Hepatocyte (in vitro differentiated cells): Measurements from ENCODE around the gene PZP. TPM values are rescaled to one million over a fixed set of nuclear protein-coding genes. Genes with fewer than 3 reads are reported as not detected.

Experiments used
- DNase-seq: peaks from one replicate; pipeline ENCODE4 v3.0.0-alpha.2; 2016; ENCODE audit warnings: low spot score
- H2AFZ ChIP-seq: fragments of 200-600 bp; sonication (generic); 2 replicates; pipeline ENCODE4 v1.6.0; 2016; ENCODE audit warnings: antibody characterized with exemption, mild to moderate bottlenecking
- H3K27ac ChIP-seq: fragments of 200-600 bp; sonication (generic); 2 replicates; pipeline ENCODE4 v1.5.1; 2016; ENCODE audit warnings: mild to moderate bottlenecking
- H3K27me3 ChIP-seq: fragments of 200-600 bp; sonication (generic); 2 replicates; pipeline ENCODE4 v1.6.1; 2016
- H3K36me3 ChIP-seq: fragments of 200-600 bp; sonication (generic); replicated peaks from 2 replicates; pipeline ENCODE4 v1.5.1; 2016; ENCODE audit warnings: low read depth; ENCODE audit not compliant: insufficient read depth
- H3K4me1 ChIP-seq: fragments of 200-600 bp; sonication (generic); 2 replicates; pipeline ENCODE4 v1.5.1; 2016; ENCODE audit warnings: mild to moderate bottlenecking, moderate library complexity; ENCODE audit not compliant: insufficient read depth
- H3K4me2 ChIP-seq: fragments of 200-600 bp; sonication (generic); 2 replicates; pipeline ENCODE4 v1.6.0; 2016
- H3K4me3 ChIP-seq: fragments of 200-600 bp; sonication (generic); 2 replicates; pipeline ENCODE4 v1.5.1; 2016; ENCODE audit warnings: mild to moderate bottlenecking
- H3K79me2 ChIP-seq: fragments of 200-600 bp; sonication (generic); 2 replicates; pipeline ENCODE4 v1.6.0; 2017; ENCODE audit warnings: mild to moderate bottlenecking
- H3K9me2 ChIP-seq: fragments of 200-600 bp; sonication (generic); replicated peaks from 2 replicates; pipeline ENCODE4 v1.6.0; 2017; ENCODE audit warnings: mild to moderate bottlenecking; ENCODE audit not compliant: insufficient read depth
- H3K9me3 ChIP-seq: fragments of 200-600 bp; sonication (generic); 2 replicates; pipeline ENCODE4 v1.5.1; 2016; ENCODE audit warnings: low read depth, mild to moderate bottlenecking
- H4K20me1 ChIP-seq: fragments of 200-600 bp; sonication (generic); 2 replicates; pipeline ENCODE4 v1.6.0; 2016; ENCODE audit warnings: mild to moderate bottlenecking; ENCODE audit not compliant: insufficient read depth, poor library complexity, severe bottlenecking
- CTCF ChIP-seq: fragments of 200-600 bp; sonication (generic); IDR thresholded peaks from 2 replicates; pipeline ENCODE4 v1.5.1; 2016; ENCODE audit warnings: antibody characterized with exemption, mild to moderate bottlenecking; ENCODE audit not compliant: poor library complexity
- EZH2 ChIP-seq: fragments of 200-600 bp; sonication (generic); IDR thresholded peaks from 2 replicates; pipeline ENCODE4 v1.6.1; 2016; ENCODE audit warnings: antibody characterized with exemption, mild to moderate bottlenecking, borderline replicate concordance
- EZH2phosphoT487 ChIP-seq: fragments of 200-600 bp; sonication (generic); IDR thresholded peaks from one replicate; pipeline ENCODE4 v1.6.1; 2018; ENCODE audit warnings: antibody characterized with exemption, mild to moderate bottlenecking, low read depth, moderate library complexity; ENCODE audit not compliant: unreplicated experiment, severe bottlenecking
- WGBS: methylation state at CpG from one replicate; pipeline ENCODE4 v1.1.6; 2016; ENCODE audit warnings: low lambda C conversion rate; ENCODE audit errors: missing lambda C conversion rate; 5-methylcytosine and 5-hydroxymethylcytosine counted together
- polyA plus RNA-seq: library from polyadenylated mRNA; unstranded; fragments of >200 nt; fragmentation: Nextera tagmentation; extraction: Ambion mirVana; gene quantifications from 2 replicates; pipeline ENCODE4 v1.2.1, GENCODE V29; 2016
- total RNA-seq: library from RNA; depleted of rRNA; stranded (reverse); fragments of >200 nt; gene quantifications from 2 replicates; pipeline ENCODE4 v1.2.3, GENCODE V29; 2014

PZP gene
- total and polyA plus RNA-seq, 2 experiments from 2014 or later: 0.10 to 0.45 TPM

GRCh38 chr12:9115731-9116559 lies 92.2 kb downstream of the PZP start, which contains the start of gene A2M:
Gene A2M, minus strand, starts transcription at chr12:9115919. Its CDS starts 70 bp downstream, at chr12:9115849.
- H3K27ac ChIP-seq: peak within 1 kb of the TSS; percentile 4
- H3K9me2 ChIP-seq: no peaks in the 10 kb centered on the region
- H4K20me1 ChIP-seq: no peaks in the 10 kb centered on the region
- no peaks in the 10 kb centered on the region for H3K79me2 ChIP-seq
- TF ChIP-seq CTCF: no peak
- TF ChIP-seq EZH2phosphoT487: no peak
- no peaks in the 10 kb centered on the region for H3K36me3 ChIP-seq
- H3K4me2 ChIP-seq: peak within 1 kb of the TSS; percentile 35
- no peaks in the 10 kb centered on the region for H3K27me3 ChIP-seq
- no peak within 1 kb of the TSS for H2AFZ ChIP-seq
- peak; percentile 19 for DNase-seq
- H3K4me1 ChIP-seq: no peaks in the 10 kb centered on the region
- H3K9me3 ChIP-seq: no peaks in the 10 kb centered on the region
- no peak within 1 kb of the TSS for H3K4me3 ChIP-seq
- 71% methylated on average over 9 of the region's 9 CpGs for WGBS

DNA sequence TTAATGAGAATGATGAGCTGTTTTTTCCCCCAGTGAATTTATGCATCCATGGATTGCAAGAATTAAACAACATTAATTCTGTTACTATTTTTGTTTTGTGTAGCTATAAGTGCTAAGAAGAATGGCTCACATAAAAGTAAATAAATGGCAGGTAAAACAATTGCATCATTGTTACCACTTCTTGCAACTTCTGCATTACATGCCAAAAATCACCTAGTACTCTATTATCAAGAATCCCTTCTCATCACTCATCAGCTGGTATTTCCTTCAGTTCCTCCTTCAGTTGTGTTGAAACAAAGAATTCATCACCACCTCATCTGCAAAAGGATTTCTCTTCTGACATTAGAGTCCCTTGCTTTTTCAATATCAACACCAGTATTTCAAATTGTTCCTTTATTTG lies 93.2 kb downstream of the PZP start:
- H3K4me1 ChIP-seq: no peaks in the 10 kb centered on the region
- H4K20me1 ChIP-seq: no peaks in the 10 kb centered on the region
- no peak overlapping the region for H3K4me3 ChIP-seq
- no peaks in the 10 kb centered on the region for H3K9me3 ChIP-seq
- DNase-seq: no peak
- H3K79me2 ChIP-seq: no peaks in the 10 kb centered on the region
- H2AFZ ChIP-seq: no peak overlapping the region
- no peak for TF ChIP-seq EZH2phosphoT487
- no peak for TF ChIP-seq CTCF
- TF ChIP-seq EZH2: no peak
- H3K4me2 ChIP-seq: peak overlapping the region; percentile 35
- peak overlapping the region; percentile 4 for H3K27ac ChIP-seq
- H3K27me3 ChIP-seq: no peaks in the 10 kb centered on the region
- H3K36me3 ChIP-seq: no peaks in the 10 kb centered on the region
- H3K9me2 ChIP-seq: no peaks in the 10 kb centered on the region

DNA sequence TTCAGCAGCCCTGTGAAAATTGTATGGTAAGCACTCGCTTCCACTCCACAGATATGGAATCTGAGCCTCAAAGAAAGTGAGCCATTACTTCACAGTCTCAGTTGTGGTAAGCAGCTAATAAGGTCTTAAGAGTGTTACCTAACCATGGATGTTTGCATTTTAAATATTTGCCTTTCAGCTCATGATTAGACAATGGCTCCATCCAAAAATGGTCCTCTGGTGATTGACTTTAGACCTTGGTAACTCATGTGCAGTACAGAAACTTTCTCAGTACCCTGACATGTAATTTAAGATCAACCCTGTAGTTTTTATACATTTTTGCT lies 94.2 kb downstream of the PZP start:
- no peaks in the 10 kb centered on the region for H3K79me2 ChIP-seq
- peak overlapping the region; percentile 35 for H3K4me2 ChIP-seq
- no peaks in the 10 kb centered on the region for H3K27me3 ChIP-seq
- TF ChIP-seq EZH2 (no peak), CTCF (no peak), EZH2phosphoT487 (no peak)
- WGBS: 70% methylated on average over 1 of the region's 1 CpG
- H3K9me2 ChIP-seq: no peaks in the 10 kb centered on the region
- DNase-seq: no peak
- no peak overlapping the region for H2AFZ ChIP-seq
- no peak overlapping the region for H3K27ac ChIP-seq
- H3K9me3 ChIP-seq: no peaks in the 10 kb centered on the region
- H3K36me3 ChIP-seq: no peaks in the 10 kb centered on the region
- no peak overlapping the region for H3K4me3 ChIP-seq
- no peaks in the 10 kb centered on the region for H4K20me1 ChIP-seq
- H3K4me1 ChIP-seq: no peaks in the 10 kb centered on the region
